HEK293 (cell line): ENCODE measurements around the gene HRCT1.
A peak's percentile ranks its signal among the peaks of the same experiment; 100 is the strongest.

Experiments used
- CTCF ChIA-PET: fragments of 350-600 bp; formaldehyde crosslinking; extraction: SDS; loops from one replicate; lab custom pipeline; 2021; ENCODE audit warnings: antibody characterized with exemption; lab: Yijun Ruan, JAX
- POLR2A ChIA-PET: fragments of 300-600 bp; formaldehyde crosslinking; extraction: SDS; loops from one replicate; lab custom pipeline; 2020; ENCODE audit warnings: antibody characterized with exemption, inconsistent platforms; lab: Yijun Ruan, JAX
- H3K27ac ChIP-seq: fragments of 200-500 bp; sonication (Bioruptor generic); 2 replicates; pipeline ENCODE4 v1.5.1; 2014; ENCODE audit warnings: low read depth, low read length, control low read depth, inconsistent platforms; ENCODE audit errors: extremely low read depth
- H3K36me3 ChIP-seq, 2 experiments: fragments of 200-500 bp in 1 of 2; sonication (Bioruptor generic) in 1 of 2; 1 replicate in 1 of 2; 2 replicates in 1 of 2; pipeline ENCODE4 v1.5.1; 2014 to 2017; ENCODE audit warnings: inconsistent platforms in 2 of 2, low read length in 2 of 2; ENCODE audit not compliant: control insufficient read depth in 2 of 2, insufficient read depth in 1 of 2
- H3K4me1 ChIP-seq: fragments of 200-500 bp; sonication (Bioruptor generic); 2 replicates; pipeline ENCODE4 v1.5.1; 2014; ENCODE audit warnings: mild to moderate bottlenecking, low read length, inconsistent platforms; ENCODE audit not compliant: control insufficient read depth, insufficient read depth
- H3K4me3 ChIP-seq: 2 replicates; pipeline ENCODE4 v1.5.1; 2011; ENCODE audit warnings: low read depth, mild to moderate bottlenecking, control low read depth, low read length, moderate library complexity
- H3K9me3 ChIP-seq: fragments of 200-500 bp; sonication (Bioruptor generic); 2 replicates; pipeline ENCODE4 v1.5.1; 2014; ENCODE audit warnings: low read depth, low read length, inconsistent platforms; ENCODE audit not compliant: control insufficient read depth, insufficient read depth
- HOXA7 ChIP-seq: sonication (generic); formaldehyde crosslinking; IDR thresholded peaks from 2 replicates; pipeline ENCODE4 v1.8.1; 2022; ENCODE audit warnings: missing genetic modification reagents, borderline replicate concordance
- IKZF3 ChIP-seq: fragments of 450-650 bp; IDR thresholded peaks from 2 replicates; pipeline ENCODE4 v1.5.0; 2018; ENCODE audit warnings: missing biosample characterization, mild to moderate bottlenecking, missing genetic modification characterization, moderate library complexity
- KLF17 ChIP-seq: fragments of 450-650 bp; formaldehyde crosslinking; IDR thresholded peaks from 2 replicates; pipeline ENCODE4 v1.5.1; 2016; ENCODE audit warnings: missing biosample characterization, missing genetic modification characterization
- MZF1 ChIP-seq: fragments of 450-650 bp; formaldehyde crosslinking; IDR thresholded peaks from 2 replicates; pipeline ENCODE4 v1.5.1; 2017; ENCODE audit warnings: missing biosample characterization, missing genetic modification characterization, borderline replicate concordance
- OVOL3 ChIP-seq: fragments of 450-650 bp; formaldehyde crosslinking; IDR thresholded peaks from 2 replicates; pipeline ENCODE4 v1.5.1; 2016; ENCODE audit warnings: missing biosample characterization, missing genetic modification characterization
- PRDM1 ChIP-seq: fragments of 450-650 bp; formaldehyde crosslinking; IDR thresholded peaks from 2 replicates; pipeline ENCODE4; 2016; ENCODE audit warnings: missing biosample characterization, missing genetic modification characterization
- SCRT1 ChIP-seq: fragments of 450-650 bp; formaldehyde crosslinking; IDR thresholded peaks from 2 replicates; pipeline ENCODE4 v1.5.1; 2016; ENCODE audit warnings: missing biosample characterization, missing genetic modification characterization, borderline replicate concordance
- TCF7L2 ChIP-seq: IDR thresholded peaks from 2 replicates; pipeline ENCODE4 v1.6.1; 2011; ENCODE audit warnings: low read depth, mild to moderate bottlenecking, inconsistent platforms, low read length, moderate library complexity, borderline replicate concordance
- ZFP41 ChIP-seq: fragments of 450-650 bp; formaldehyde crosslinking; IDR thresholded peaks from 2 replicates; pipeline ENCODE4 v1.5.1; 2016; ENCODE audit warnings: missing biosample characterization, missing genetic modification characterization, borderline replicate concordance
- ZNF169 ChIP-seq: fragments of 450-650 bp; formaldehyde crosslinking; IDR thresholded peaks from 2 replicates; pipeline ENCODE4 v1.5.1; 2016; ENCODE audit warnings: missing biosample characterization, missing genetic modification characterization
- ZNF2 ChIP-seq: fragments of 450-650 bp; formaldehyde crosslinking; IDR thresholded peaks from 2 replicates; pipeline ENCODE4 v1.5.1; 2016; ENCODE audit warnings: missing biosample characterization, missing genetic modification characterization
- ZNF302 ChIP-seq: fragments of 450-650 bp; formaldehyde crosslinking; IDR thresholded peaks from 2 replicates; pipeline ENCODE4 v1.5.1; 2016; ENCODE audit warnings: missing biosample characterization, missing genetic modification characterization, low read depth
- ZNF341 ChIP-seq: fragments of 450-650 bp; formaldehyde crosslinking; IDR thresholded peaks from 2 replicates; pipeline ENCODE4; 2016; ENCODE audit warnings: low read depth, missing biosample characterization, missing genetic modification characterization
- ZNF366 ChIP-seq: fragments of 450-650 bp; formaldehyde crosslinking; conservative IDR thresholded peaks from 2 replicates; pipeline ENCODE4 v1.5.1; 2016; ENCODE audit warnings: missing biosample characterization, missing genetic modification characterization
- ZNF416 ChIP-seq: fragments of 450-650 bp; formaldehyde crosslinking; IDR thresholded peaks from 2 replicates; pipeline ENCODE4 v1.5.1; 2016; ENCODE audit warnings: missing biosample characterization, missing genetic modification characterization
- ZNF433 ChIP-seq: fragments of 450-650 bp; formaldehyde crosslinking; IDR thresholded peaks from 2 replicates; pipeline ENCODE4 v1.5.1; 2016; ENCODE audit warnings: missing biosample characterization, missing genetic modification characterization, low read depth
- ZNF449 ChIP-seq: fragments of 450-650 bp; formaldehyde crosslinking; IDR thresholded peaks from 2 replicates; pipeline ENCODE4 v1.5.1; 2017; ENCODE audit warnings: missing biosample characterization, mild to moderate bottlenecking, missing genetic modification characterization, moderate library complexity
- ZNF513 ChIP-seq: fragments of 450-650 bp; IDR thresholded peaks from 2 replicates; pipeline ENCODE4 v1.5.1; 2018; ENCODE audit warnings: missing biosample characterization, missing genetic modification characterization
- ZNF514 ChIP-seq: fragments of 450-650 bp; formaldehyde crosslinking; IDR thresholded peaks from 2 replicates; pipeline ENCODE4 v1.5.1; 2016; ENCODE audit warnings: missing biosample characterization, missing genetic modification characterization
- ZNF521 ChIP-seq: fragments of 450-650 bp; formaldehyde crosslinking; IDR thresholded peaks from 2 replicates; pipeline ENCODE4 v1.5.1; 2017; ENCODE audit warnings: missing biosample characterization, mild to moderate bottlenecking, missing genetic modification characterization
- ZNF580 ChIP-seq: fragments of 450-650 bp; formaldehyde crosslinking; IDR thresholded peaks from 2 replicates; pipeline ENCODE4 v1.5.1; 2016; ENCODE audit warnings: missing biosample characterization, missing genetic modification characterization
- ZNF600 ChIP-seq: fragments of 450-650 bp; formaldehyde crosslinking; IDR thresholded peaks from 2 replicates; pipeline ENCODE4 v1.5.1; 2016; ENCODE audit warnings: missing biosample characterization, missing genetic modification characterization
- ZNF629 ChIP-seq: fragments of 450-650 bp; formaldehyde crosslinking; IDR thresholded peaks from 2 replicates; pipeline ENCODE4 v1.5.1; 2017; ENCODE audit warnings: missing biosample characterization, missing genetic modification characterization
- ZNF660 ChIP-seq: fragments of 450-650 bp; IDR thresholded peaks from 2 replicates; pipeline ENCODE4 v1.5.1; 2018; ENCODE audit warnings: missing biosample characterization, mild to moderate bottlenecking, missing genetic modification characterization

The HRCT1 gene

GRCh38 chr9:35951736-35952135, 45.7 kb downstream of the HRCT1 start:
- H3K4me3 ChIP-seq = no peak overlapping the region
- CTCF ChIA-PET = interaction anchor here (0.5 to 2.0 kb wide), 13 partner anchors 11 to 455 kb away, joined by 3 to 15 read pairs (median 5); partner anchors contain the start of gene HRCT1
- POLR2A ChIA-PET = no interaction called here
- no peaks in the 10 kb centered on the region for H3K4me1 ChIP-seq
- H3K36me3 ChIP-seq = no peaks in the 10 kb centered on the region
- no peak for TF ChIP-seq HOXA7 (CRISPR knock-in tag)
- TF ChIP-seq IKZF3 = no peak
- no peak for TF ChIP-seq ZNF433 (tag by site-specific recombination)
- TF ChIP-seq OVOL3 (tag by site-specific recombination) = no peak
- no peak for TF ChIP-seq ZNF521 (tag by site-specific recombination)
- no peak for TF ChIP-seq ZNF341 (tag by site-specific recombination)
- no peak for TF ChIP-seq ZNF600
- no peak for TF ChIP-seq ZNF629 (tag by site-specific recombination)
- TF ChIP-seq ZNF2 (tag by site-specific recombination) = no peak
- TF ChIP-seq ZNF169 (tag by site-specific recombination) = no peak
- TF ChIP-seq ZNF449 (tag by site-specific recombination) = no peak
- no peak for TF ChIP-seq ZNF513
- TF ChIP-seq ZNF580 = no peak
- TF ChIP-seq MZF1 (tag by site-specific recombination) = no peak
- TF ChIP-seq ZFP41 (tag by site-specific recombination) = no peak
- TF ChIP-seq SCRT1 = no peak
- no peak for TF ChIP-seq ZNF416
- no peak for TF ChIP-seq ZNF514 (tag by site-specific recombination)
- no peak overlapping the region for H3K27ac ChIP-seq
- H3K9me3 ChIP-seq = no peaks in the 10 kb centered on the region

GRCh38 chr9:35952526-35953191, 46.7 kb downstream of the HRCT1 start:
- Histone ChIP-seq H3K36me3 (no peaks in the 10 kb centered on the region), H3K4me3 (no peak overlapping the region), H3K9me3 (no peaks in the 10 kb centered on the region), H3K27ac (no peak overlapping the region), H3K4me1 (no peaks in the 10 kb centered on the region)
- ChIA-PET CTCF (interaction anchor here (0.5 to 2.0 kb wide), 19 partner anchors 10 to 1140 kb away, joined by 3 to 15 read pairs (median 4); partner anchors contain the start of gene HRCT1), POLR2A (no interaction called here)
- TF ChIP-seq ZNF366 (tag by site-specific recombination) (peak; percentile 58; the same call in 1 of the 2 replicates), PRDM1 (tag by site-specific recombination) (peak; percentile 91), KLF17 (no peak), ZNF660 (tag by site-specific recombination) (no peak), ZNF302 (tag by site-specific recombination) (no peak), TCF7L2 (no peak)
